Activated effector memory CD4-positive, alpha-beta T cell treated with anti-CD3 and anti-CD28 coated beads, Interleukin-2, amount 50 U/mL, for 16 hours (primary cell): ENCODE results near the gene MSL1.

ENCODE experiments used
- DNase-seq: peaks from one replicate; pipeline ENCODE4 v3.0.0-alpha.2; 2020

The MSL1 gene

DNA sequence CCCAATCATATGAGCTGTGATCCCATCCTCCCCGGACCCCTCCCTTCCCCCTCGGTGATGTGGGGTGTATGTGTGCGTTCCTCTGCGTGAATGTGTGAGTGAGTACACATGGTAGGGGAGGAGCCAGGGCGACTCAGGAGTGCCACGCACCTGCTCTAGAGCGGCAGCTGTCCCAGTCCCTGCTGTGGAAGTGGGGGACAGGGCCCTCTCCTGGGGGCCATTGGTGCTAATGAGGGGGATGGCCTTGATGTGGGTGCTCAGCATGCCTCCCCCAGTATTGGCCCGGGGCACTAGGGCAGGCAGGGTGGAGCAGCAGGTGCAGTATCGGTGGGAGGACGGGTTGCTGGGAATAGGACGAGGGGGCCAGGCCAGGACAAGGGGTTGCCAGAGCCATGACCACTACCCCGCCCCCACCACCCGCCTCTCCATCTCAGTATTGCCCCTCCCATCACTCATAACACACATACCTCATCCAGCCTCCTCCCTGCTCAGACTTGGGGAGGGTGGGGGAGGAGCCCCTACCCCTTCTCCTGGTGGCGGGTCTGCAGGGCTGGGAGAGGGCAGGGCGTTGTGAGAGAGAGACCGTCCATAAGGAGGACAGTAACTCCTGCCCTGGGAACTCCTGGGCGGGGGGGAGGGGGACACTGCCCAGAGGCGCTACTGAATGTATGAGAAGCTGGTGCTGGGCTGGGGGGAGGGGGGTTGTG is 29.9 kb upstream of the MSL1 start:
- no peak for DNase-seq

DNA sequence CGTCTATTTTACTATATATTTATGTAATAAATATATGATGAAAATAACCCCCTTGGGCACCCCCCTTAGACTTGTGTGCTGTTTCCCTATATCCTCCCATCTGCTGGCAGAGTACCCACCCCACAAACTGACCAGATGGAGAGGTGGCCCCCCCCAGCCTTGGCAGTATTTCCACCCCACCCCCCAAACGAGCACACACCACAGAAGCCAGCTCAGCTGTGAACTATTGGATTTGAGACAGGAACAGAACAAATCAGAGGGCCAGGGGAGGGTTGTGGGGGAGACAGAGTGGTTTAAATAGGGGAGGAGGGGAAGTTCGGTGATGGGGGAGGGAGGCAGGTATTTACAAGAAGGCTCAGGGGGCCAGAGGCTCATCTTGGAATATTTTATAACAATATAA is 29.2 kb upstream of the MSL1 start:
- DNase-seq = no peak

DNA sequence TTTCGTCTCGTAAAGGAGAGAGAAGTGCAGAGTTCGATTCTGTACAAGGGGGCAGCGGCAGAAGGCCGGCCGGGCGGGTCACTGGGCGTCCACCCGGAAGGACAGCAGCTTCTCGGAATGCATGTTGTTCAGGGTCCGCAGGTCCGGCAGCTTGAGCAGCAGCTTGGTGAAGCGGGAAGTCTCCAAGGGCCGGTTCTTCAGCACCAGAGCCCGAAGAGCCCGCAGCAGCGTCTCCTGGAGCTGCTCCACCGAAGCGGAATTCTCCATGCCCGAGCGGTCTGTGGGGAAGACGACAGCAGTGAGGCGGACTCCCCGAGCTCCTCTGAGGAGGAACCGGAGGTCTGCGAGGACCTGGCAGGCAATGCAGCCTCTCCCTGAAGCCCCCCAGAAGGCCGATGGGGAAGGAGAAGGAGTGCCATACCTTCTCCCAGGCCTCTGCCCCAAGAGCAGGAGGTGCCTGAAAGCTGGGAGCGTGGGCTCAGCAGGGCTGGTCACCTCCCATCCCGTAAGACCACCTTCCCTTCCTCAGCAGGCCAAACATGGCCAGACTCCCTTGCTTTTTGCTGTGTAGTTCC is 28.7 kb upstream of the MSL1 start:
- DNase-seq = no peak

DNA sequence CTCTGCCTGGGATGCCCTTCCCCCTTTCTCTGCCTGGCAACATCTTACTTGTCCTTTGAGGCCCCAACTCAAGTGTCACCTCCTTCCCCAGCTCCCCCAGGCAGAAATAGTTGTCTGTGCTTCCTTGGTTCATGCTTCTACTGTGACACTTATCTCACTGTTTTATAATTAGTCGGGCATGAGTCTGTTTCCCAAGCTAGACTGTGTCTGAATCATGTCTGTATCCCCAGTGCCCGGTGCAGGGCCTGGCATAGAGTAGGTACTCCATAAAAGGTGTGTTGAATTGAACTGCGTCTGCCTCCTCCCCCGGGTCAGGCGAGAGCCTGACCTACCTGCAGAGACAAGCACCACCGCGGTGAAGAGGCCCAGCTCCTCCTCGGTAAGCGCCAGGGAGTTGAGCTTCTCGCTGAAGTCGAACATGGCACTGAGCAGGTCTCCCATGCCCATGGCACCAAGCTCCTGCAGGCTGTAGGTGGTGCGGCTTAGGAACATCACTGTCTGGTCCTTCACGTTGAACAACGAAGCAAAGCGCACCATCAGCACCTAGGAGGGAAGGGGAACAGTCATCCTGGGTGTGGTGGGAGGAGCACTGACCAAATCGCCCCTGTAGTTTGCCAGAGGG is 28.1 kb upstream of the MSL1 start:
- DNase-seq = no peak

DNA sequence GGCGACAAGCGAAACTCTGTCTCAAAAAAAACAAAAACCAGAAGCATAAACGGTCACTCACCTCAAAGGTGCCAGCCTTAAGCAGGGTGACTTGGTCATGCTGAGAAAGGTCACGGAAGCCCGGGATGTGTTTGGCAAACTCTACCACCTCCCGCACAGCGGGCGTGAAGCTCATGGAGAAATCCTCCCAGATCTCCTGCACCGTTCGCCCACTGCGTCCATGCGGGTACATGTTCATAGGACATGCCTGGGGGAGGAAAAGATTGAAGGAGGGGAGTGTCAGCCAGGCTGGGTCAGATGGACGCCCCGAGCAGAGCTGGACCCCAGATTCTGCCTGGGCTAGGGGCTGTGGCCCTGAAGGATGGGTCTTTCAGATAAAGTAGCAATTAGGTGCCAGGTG is 26.9 kb upstream of the MSL1 start:
- no peak for DNase-seq

DNA sequence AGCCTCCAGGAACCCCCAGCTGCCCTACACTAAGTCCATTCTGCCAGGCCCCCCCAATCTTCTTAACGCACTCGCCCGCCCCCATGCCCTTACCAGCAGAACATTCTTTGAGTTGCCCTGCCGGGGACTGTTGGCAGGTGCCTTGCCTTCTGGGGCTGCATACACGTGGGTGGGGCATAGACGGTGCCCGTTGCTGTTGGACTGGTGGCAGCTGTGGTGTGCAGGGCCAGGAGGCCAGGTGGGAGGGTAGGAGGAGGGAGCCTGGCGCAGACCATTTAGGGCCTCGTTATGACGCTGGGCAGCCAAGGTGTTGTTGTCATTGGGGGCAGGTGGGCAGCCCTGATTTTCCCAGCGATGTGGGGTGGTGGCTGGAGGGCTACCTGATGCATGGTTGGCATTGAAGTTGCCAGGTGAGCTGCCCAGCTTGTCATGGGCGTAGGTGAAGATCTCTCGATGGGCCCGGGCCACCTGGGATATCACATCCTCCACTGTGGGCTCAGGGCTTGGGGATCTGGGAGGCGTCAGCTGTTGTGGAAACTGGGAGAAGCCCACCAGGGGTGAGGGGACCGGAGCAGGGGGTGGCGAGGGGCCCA is 26.3 kb upstream of the MSL1 start:
- DNase-seq = no peak

DNA sequence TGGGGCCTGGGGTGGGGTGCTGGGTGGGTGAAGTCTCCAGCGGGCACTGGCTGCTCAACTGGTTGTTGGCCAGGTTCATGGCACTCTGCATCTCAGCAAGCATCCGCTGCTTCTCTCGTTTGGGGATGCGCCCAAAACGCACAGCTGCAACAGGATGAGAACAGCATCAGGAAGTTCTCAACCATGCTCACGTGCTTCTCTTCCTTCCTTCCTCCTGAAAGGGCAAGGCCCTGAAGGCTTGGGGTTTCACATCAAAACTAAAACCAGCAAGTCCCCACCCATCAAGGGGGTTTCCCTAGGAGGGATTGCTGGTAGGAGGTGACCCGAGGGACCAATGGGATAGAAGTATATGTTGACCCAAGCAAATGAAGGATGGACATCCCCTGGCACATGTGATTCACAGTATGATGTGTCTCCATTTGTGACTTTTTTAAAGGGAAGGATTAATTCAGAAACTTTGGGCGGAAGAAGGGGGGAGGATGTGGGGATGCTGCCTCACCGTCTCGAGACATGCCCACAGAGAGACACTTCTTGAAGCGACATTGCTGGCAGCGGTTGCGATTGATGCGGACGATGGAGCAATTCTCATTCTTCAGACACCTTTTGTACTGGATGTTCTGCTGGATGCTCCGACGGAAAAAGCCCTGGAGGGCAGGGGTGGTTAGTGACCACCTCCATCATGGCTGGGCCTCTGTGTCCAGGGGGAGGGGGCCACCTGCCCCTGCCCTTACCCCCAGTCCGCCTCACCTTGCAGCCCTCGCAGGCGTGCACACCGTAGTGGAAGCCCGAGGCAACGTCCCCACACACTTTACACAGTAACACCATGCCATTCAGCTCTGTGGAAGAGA is 25.6 kb upstream of the MSL1 start:
- peak; percentile 92 for DNase-seq

DNA sequence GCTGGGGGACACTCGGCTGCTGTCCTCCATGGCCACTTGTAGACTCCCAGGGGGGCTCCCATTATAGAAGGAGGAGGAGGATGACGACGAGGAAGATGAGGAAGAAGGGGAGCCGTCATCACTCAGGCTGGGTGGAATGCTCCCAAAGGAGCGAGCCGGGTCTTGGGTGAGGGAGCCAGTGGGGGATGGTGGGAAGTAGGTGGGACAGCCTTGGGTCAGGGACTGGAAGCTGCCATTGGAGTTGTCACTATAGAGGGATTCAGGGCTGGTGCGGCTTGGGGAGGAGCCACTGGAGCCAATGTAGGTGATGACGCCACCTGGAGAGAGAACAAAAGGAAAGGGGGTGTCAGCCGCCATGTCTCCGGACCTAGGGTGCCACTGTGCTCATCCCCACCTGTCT is 24.7 kb upstream of the MSL1 start:
- DNase-seq = no peak

DNA sequence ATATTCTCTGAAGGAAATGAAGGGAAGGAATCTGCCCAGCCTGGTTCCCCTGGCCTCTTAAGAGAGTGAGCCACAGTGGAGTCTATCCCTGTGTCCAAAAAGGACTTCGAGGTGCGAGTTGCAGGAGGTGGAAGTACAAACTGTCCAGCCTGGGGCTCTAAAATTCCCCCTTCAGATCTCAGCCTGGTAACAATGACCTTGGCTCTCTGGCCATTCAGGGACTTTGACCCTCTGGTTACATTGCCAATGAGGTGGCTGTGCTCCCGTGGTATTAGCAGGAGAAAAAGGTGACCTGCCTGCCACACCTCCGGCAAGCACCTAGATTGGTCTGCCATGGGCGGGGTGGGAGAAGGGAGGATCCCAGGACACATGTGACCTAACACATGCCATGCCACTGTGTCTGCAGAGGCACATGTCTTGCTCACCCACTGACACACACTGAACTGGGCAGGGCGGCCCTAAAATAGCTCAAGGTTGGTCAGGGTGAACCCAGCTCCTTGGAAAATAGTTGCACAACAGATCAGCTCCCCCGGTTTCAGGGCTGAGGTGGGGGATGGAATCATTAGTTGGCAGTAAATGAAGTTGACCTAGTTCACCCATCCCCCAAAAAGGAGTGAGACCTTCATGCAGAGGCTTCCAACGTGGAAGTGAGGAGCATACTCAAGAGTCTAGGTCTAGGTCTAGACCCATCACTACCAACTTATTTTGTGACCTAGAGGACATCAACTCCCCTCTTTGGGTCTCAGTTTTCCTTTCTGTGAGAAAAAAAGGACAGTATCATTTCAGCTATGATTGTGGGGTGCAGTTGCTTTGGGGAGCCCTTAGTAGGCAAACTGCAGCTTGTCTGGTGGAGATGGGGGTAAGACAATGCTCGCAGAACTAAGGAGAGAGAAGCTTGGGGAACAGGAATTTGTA is 23.6 kb upstream of the MSL1 start:
- DNase-seq = peak; percentile 73

DNA sequence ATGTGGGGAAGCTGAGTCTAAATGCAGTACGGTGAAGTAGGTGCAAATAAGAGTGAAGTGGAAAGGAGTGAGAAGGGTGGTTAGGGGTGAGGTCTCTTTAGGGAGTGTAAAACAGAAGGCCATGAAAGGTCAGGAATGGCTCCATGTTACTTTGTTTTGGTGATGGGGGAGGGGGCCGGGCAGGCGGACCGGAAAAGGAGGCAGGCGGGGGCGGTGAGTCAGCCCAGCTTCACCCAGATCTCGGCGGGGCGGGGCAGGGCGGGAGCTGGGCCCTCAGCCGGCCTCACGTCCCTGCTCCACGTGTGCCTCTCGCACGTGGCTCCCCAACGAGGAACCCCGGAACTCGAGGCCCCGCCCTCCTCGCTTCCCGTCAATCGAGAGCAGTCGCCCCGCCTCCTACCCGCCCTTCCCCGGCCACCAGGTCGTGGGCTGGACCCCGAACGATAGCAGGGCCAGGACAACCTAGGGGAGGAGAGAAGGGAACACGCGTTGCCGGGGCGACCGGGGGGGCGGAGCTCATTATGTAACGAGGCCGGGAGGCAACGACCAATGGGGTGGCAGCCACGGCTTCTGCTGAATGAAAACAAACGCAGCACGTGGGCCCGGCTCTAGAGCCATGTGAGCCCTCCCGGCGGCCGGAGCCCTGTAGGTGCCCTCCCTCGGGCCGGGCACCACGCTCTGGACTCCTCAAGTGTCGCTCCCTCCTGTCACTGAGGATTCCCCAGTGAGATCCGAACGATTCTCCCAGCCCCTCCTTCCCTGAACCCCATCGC is 22.7 kb upstream of the MSL1 start:
- DNase-seq = peak; percentile 100

DNA sequence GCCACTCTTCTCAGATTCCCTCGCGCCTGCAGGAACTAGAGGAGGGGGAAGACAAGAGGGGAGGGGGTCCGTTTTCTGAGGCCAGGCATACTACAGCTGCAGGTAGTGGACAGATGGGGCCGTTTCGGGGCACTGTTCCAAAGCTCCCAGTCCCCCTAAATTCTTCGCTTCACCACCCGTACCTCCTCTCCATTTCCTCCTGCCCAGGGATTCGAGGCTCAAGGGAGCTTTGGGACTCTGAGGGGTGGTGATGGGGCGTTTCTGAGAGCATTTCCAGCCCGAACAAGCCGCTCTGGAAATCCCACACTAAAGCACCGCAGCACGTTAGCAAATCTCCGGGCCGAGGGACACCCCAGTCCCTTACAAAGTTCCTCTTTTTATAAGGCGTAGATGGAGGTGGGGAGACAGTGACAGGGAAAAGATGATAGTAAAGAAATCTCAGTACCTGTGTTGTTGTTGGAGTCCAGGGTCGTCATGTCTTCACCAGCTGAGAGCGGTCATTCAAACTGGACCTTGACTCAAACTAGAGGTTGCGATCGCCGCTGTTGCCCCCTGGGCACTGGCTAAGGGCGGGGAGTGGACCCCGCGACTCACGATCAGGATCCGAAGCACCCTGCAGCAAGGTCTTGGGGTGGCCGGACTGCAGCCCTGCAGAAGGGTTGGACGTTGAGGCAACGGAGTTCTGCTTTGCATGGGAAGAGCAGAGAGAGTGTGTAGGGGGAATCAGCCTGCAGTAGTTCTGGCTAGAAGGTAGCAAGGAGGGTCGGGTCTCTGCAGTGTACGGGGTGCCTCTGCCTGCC is 22.0 kb upstream of the MSL1 start:
- DNase-seq = peak; percentile 69

DNA sequence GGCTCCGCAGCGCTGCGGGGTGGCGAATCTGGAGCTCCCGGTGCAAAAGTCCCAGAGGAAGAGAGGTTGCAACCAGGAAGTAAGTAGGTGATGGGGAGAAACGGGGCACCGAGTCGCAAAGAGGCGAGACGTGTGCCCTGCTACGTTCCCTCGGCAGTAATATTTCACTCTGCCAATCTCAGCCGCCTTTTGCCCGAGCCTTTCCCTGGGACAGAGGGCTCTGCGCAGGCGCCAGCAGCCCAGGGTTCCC is 21.4 kb upstream of the MSL1 start, which contains the start of gene NR1D1:
Gene NR1D1, minus strand, starts transcription at position 171 of the 250 bp plus-strand sequence. CDS start 495 bp downstream, outside the sequence.
- DNase-seq = no peak

DNA sequence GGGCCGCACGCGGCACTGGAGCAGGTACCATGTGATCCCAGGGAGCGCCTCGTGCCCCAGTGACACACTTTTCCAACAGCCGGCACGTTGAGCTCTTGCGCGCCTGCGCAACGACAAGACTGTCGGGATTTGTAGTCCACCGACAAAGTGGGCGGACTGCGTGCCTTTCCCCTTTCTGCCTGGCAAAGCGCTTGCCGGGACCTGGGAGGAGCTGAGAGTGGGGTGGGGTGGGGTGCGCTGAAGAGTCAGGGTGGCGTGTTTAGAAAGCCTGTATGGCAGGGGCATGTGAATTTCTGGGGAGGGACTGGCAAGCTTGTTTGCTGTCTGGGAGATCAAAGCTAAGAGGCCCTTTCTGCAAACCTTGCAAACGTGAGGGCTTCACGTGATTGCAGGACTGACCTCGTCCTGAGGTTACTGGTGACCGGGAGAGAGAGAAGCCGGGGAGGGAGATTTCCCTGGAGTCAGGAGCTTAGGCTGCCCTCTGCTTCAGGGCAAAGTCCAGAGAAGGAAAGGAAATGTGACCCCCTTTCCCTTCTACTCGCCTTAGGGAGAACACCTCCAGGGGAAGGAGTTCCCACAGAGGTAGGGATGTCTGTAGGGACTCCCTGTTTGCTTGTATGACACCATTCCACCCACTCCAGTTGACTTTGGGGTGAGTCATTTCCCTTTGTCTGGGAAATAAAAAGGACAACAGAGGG is 21.0 kb upstream of the MSL1 start:
- peak; percentile 96 for DNase-seq

DNA sequence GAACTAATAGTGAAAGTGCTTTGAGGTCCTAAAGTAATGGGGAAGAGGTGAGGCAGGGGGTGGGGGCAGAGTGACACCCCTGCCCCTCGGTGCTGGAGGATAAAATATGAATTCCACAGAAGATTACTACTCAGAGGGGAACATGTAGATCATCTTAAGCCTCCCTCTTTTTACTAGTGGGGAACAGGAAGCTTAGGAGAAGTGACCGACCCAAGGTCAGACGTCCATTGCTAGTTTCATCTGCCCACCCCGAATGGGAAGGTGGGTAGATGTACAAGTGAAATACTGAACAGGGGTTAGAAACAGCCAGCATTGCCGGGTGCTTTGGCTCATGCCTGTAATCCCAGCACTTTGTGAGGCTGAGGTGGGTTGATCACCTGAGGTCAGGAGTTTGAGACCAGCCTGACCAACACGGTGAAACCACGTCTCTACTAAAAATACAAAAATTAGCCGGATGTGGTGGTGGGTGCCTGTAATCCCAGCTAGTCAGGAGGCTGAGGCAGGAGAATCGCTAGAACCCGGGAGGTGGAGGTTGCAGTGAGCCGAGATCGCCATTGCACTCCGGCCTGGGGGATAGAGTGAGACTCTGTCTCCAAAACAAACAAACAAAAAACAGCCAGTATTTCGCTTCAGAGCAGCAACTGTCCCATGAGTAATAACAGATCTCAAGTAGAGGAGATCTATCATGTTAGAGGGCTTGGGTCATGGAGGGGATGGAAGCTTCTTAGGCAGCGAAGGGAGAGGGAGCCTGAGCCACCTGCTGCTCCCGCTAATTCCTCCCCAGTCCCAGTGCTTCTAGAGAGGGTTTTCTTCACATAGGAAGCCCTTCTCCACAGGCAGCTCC is 20.2 kb upstream of the MSL1 start:
- DNase-seq = no peak

DNA sequence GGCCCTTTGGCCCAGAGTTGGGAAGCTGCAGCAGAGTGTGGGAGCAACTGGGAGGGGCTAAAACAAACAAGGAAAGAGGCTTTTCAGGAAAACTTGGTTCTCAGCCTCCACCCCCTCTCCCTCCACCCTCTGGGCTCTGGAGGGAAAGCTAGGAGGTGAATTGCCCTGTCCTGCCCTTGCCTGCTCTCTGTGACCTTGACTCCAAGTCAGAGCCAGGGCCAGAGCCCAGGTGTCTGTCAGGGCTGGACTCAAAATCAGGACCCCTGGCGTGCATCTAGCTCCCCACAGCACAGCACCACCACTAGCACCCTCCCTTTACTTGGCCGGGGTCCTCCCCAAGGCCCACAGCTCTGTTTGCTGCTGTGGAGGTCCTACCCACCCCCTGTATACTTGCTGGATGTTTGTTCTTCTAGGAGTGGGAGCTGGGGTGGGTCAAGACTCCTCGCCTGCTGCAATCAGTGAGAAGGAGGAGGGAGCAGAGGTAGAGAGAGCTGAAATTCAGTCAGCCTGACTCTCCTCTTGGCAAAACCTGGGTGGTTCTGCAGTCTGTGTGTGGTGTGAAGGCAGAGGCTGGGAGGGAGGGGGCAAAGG is 18.6 kb upstream of the MSL1 start:
- DNase-seq = no peak

DNA sequence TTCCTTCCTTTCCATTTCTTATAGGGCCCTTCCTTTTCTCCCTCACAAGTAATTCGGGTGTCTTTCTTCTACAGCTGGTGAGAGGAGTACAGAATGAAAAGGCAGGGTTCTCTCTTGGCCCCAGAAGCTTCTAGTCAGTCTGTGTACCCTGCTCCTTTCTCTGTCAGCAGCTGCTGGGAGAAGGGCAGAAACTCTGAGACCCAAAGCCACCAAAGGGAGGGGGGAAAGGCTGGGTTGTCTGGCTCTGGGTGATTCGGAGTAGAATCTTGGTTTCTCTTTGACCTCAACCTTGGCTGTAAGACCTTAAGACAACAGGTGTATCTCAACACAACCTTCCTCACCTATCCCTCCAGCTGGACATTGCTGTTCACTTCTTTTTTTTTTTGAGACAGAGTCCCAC is 18.1 kb upstream of the MSL1 start:
- DNase-seq = no peak

DNA sequence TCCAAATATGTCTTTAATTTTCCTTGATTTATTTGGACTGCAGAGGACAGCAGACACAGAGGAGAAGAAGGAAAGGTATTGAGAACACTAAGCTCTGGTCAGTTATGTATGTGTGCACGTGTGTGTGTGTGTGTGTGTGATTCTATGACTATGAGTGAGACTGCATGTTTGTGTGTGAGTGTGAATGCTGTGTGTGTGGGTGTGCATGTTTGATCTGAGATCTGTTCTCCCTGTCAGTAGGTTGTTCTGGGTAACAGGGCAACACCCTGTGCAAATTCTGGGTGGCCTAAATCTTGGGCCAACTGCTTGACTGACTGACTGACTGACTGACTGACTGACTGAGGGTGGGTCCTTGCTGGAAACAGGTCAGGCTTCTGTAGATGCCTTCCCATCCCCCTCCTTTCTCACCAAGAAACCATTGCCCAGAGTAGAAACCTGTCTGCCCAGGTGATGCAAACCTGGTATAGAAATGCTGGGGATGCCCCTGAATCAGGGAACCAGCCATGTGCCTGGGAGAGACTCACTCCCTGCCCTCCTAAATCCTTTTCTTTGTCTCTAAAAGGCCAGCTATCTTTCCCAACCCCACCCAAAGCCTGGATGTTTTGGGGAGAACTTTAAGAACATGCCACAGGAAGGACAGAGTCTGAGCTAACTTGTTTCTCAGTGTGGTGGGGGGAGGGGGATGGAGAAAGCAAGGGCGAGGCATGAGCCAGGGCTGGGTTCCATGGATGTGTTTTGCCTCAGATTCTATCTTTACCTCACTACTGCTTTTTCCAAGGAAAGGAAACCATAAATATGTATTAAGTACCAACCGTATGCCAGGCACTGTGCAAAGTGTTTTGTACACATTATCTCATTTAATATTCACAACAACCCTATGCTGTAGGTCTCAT is 16.9 kb upstream of the MSL1 start:
- DNase-seq = no peak
